RKO (cell line): Measurements from ENCODE around the gene ATF7.
"Not testable (repeated sequence)": the region's sequence is repeated elsewhere in the genome, so short reads cannot be mapped to it uniquely, and the experiment has no call there.

ENCODE experiments used
- DNase-seq: peaks from one replicate; pipeline ENCODE4 v3.0.0-alpha.2; 2016; ENCODE audit warnings: low spot score

The ATF7 gene

DNA sequence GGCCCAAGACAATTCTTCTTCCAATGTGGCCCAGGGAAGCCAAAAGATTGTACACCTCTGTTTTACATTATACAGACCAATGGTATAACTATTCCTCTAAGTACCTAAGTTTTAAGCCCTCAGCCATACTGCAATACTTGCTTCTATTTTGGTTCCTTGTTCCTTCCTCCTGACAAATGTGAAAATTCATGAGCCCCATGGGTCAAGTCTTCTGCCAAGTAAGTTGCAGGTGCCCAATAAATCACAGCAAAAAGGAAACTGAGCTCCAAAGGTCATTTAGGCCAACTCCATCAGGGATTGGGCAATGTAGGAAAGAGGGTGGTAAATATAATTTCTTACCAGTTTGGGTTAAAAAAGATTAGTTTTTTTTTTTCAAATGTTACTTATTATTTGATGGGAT, 61.2 kb downstream of the ATF7 start:
- DNase-seq = no peak

DNA sequence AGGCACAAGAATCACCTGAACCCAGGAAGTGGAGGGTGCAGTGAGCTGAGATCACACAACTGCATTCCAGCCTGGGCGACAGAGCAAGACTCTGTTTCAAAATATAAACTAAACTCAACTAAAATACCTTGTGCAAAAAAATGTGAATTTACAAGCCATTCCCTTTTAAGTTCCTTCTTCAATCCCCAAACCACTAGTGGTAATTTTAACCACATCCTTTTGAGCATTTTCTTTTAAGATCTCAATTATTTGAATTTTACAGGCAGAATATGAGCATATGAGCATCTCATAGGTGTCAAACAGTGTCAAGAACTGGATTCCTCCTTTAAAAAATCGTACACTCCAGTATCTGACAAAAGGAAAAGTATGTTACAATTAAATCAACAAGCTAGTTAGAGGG, 61.9 kb downstream of the ATF7 start:
- DNase-seq = no peak

DNA sequence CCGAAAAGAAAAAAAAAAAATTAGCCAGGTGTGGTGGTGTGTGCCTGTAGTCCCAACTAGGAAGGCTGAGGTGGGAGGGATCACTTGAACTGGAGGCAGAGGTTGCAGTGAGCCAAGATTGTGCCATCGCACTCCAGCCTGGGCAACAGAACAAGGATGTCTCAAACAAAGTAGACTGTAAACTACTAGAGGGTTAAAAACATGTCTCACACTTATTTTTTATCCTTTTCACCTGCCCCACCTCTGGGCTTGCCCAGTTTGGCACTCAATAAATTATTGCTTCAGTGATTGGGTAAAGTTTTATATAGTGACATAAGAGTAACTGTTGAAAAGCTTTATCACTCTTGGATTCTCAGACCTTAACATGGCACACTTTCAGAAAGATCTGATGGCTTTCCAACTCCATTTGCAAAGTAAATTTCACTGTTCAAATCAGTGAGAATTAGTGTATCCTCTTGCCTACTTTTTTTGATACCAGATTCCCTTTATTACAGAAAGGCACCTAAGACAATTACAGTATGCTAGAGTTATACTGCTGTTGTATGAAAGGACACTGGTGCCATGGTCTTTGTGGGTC, 62.6 kb downstream of the ATF7 start:
- DNase-seq = no peak

DNA sequence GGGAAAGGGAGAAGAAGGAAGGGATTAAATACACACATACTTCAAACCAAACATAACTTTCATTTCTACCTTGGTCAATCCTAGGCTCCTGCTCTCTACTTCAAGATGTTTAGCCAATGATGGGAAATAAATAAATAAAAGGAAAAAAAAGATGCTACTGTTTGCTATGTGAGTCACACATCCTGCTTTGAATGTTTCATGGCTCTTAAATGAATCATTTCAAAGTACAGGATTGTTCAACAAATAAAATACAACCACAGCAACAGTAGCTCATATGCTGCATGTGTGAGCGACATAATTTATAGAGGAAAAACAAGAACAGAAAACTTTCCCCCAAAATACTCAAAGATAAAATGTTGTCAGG, 64.6 kb downstream of the ATF7 start:
- DNase-seq = peak; percentile 91

DNA sequence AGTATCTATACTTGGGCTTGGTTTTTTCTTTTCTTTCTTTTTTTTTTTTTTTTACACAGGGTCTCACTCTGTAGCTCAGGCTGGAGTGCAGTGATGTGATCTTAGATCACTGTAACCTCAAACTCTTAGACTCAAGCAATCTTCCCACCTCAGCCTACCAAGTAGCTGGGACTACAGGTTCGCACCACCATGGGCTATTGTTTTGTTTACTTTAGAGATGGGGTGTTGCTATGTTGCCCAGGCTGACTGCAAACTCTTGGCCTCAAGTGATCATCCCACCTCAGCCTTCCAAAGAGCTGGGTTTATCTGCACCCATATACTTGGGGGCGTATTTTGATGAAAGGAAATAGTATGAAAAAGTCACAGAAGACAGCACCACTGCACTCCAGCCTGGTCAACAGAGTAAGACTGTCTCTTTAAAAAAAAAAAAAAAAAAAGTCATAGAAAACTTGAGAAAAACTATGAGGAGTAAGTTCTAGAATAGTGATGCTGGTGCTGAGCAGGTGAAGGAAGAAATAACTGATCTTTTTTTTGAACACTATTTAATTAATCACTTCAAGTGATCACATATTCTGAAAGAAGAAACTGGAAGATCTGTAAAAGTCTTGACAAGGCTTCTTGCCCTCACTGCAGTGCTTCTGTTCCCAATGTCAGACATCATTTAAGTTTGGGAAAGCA, 65.1 kb downstream of the ATF7 start:
- DNase-seq = no peak

DNA sequence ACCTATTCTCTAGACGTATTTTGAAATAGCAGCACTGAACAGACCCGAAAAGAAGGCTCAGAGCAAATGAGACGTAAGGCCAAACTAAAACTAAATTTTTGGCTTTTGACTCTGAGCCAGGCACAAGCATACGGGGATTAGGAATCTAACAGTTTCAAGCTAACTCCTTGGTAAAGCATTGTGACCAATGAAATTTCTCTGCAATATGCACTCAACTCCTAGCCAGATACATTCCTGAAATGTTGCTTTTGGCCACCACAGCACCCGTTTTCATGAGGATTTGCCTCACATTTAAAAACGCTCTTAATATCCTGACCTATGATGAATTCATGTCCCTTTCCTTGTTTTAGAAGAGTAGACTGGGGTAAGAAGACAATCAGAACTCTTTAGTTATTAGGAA, 65.8 kb downstream of the ATF7 start:
- no peak for DNase-seq

DNA sequence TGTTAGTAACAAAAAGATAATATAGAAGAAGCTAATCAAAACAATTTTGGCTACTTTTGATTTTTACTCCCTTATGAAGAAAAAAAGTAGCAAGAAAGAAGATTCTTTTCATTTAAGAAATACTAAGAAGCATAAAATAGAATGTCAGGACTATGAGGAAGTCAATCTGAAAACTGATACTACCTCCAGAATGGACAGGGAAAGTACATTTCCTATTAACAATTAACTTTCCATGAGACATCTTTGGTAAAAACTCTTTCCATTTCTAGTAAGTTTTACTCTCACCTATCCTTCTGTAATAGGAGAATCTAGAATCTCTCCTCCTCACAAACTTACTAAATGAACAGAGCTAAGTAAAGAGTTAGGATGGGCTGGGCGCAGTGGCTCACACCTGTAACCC, 67.6 kb downstream of the ATF7 start:
- no peak for DNase-seq

DNA sequence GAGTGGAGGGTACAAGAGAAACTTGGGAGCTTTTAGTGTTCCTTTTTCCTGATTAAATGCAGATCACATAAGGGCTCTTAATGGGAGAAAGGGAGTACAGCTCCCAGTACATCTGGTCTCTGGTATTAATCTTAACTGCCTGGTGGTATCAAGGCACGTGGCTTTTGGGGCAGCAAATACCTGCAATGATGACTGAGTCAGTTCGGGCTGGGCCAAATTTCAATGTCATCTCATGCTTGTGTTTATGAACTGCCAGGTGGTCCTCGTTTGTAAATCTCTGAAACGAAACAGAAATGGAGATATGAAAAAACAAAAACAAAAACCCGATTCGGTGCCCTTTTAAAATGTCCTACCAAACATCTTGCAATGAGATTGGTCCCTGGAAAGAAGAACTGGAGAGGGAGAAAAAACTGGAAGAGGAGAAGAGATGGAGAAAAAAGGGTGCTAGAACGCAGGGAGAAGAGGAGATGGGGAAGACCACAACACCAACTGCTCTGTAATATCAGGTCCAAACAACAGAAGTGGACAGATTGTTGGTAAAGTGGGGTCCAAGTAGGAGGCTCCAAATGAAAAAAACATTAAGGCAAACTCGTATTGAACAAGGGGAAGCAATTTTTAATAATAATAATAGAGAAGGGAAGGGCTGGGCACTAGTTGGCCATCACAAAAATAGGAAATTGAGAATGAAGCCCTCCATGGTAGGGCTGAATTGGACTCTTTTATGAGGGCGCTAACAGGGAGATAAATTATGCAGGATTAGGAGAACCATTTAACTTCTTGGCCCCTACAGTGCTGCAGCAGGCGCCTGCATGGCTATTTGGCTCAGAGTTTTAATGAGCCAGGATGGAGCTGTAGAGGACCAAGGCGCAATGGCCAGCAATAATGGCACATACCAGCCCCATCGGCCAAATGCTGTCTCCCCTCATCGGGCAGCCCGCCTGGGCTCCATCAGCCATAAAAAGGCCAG, 73.5 kb downstream of the ATF7 start:
- DNase-seq = no peak

DNA sequence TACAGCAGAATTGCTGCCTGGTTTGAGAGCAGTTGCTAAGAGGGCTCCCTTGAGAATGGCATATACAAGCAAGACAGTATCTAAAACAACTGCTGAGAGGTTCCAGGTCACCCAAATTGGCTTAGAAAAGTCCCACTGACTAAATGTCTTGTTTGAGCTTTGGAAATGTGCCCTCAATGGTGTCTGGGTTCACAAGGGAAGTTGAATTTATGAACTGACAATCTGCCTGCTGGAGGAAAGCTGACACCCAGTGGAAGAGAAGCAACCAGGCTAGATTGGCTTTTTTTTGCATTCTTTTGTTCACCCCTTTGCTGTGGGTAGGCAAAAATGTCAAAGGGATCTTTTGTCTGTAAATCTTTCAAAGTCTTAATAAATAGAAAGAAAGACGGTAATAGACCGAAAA, 74.3 kb downstream of the ATF7 start:
- no peak for DNase-seq

DNA sequence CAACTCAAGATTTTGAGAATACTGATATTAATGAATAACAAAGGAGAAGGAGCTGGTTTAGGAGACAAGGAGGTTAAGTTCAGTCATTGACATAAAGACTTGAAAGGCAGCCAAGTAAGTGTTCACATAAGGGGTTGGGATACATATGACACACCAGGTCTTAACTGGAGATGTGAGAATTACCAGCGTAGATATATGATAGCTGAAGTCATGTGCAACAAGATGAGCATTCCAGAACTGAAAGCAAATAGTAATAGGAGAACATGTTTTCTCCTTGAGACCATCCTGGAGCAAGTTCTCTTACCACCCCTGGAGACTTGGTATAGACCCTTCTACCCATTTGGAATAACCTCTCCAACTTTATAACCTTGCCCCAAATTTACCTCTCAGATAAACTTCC, 75.6 kb downstream of the ATF7 start:
- DNase-seq = no peak

DNA sequence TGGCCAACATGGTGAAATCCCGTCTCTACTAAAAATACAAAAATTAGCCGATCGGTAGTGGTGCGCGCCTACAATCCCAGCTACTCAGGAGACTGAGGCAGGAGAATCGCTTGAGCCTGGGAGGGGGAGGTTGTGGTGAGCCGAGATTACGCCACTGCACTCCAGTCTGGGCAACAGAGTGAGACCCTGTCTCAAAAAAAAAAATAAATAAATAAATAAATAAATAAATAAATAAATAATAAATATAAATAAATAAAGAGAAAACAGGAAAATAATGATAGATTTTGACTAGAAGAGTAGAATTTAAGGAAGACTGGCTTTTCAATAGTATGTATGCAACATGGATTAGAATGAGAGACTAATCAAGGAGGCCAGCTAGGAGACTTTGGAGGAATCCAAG, 76.1 kb downstream of the ATF7 start:
- DNase-seq = not testable (repeated sequence)

DNA sequence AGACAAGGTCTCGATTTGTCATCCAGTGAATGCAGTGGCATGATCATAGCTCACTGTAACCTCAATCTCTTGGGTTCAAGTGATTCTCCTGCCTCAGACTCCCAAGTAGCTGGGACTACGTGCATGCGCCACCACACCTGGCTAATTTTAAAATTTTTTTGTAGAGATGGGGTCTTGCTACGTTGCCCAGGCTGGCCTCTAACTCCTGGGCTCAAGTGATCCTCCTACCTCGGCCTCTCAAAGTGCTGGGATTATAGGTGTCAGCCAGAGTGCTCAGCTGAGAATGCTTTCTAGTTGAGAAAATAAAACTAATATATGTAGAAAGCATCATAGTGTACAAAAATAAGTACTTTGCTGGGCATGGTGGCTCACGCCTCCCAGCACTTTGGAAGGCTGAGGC, 77.8 kb downstream of the ATF7 start:
- not testable (repeated sequence) for DNase-seq

DNA sequence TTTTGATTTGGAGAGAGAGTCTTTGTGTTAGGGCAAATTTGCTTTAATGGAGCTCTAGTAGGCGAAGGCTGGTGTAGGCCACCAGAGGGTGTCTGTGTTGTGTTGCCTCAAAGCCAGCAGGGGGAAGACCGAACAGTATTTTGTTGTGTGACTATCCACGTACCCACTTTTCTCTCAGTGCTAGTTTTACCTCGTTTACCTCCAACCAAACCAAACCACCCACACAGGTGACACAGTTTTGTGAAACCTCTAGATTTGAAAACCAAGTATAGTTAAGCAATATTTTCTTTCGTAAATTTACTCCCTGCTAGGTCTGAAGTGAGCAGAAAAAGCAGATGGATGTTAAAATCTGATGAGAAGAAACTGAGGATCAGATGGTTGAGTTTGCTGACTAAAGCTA, 82.6 kb downstream of the ATF7 start:
- peak; percentile 78 for DNase-seq

DNA sequence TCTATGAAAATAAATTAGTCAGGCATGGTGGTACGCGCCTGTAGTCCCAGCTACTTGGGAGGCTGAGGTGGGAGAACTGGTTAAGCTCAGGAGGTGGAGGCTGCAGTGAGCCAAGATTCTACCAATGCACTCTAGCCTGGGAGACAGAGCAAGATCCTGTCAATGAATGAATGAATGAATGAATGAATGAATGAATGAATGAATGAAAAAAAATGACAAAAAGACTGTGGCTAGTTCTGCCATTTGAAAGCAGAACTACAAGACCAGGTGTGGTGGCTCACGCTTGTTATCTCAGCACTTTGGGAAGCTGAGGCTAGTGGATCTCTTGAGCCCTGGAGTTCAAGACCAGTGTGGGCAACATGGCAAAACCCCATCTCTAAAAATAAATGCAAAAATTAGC, 86.7 kb downstream of the ATF7 start:
- no peak for DNase-seq

DNA sequence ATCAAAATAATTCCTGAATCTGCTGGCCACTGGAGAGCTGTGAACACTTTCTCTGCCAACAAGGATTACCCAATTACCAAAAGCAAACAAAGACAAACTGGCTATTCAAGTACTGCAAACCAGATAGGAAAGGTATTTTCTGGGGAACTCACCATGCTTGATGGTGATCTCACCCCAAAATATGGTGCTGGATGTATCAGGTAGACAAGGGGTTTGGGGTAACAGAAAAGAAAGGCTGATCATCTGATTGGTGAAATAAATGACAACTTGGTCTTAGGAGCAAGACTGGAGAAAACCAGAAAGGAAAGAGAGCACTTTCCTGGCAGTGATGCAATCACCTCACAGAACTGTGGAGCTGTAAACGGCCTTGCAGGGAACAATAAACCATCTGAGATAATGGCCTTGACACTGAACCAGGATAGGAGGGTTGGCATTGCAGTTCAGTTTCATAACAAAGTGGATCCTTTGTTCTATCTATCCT, 87.9 kb downstream of the ATF7 start:
- DNase-seq = no peak

DNA sequence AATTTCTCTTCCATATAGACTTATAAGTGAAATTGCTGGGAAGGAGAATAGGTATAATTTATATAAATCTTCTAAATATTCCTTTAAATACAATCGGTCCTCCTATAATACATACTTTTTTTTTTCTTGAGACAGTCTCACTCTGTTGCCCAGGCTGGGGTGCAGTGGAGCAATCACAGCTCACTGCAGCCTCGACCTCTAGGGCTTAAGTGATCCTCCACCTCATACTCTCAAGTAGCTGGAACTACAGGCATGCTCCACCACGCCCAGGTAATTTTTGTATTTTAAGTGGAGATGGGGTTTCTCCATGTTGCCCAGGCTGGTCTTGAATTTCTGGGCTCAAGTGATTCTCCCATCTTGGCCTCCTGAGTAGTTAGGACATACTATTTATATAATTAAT, 89.2 kb downstream of the ATF7 start:
- no peak for DNase-seq

DNA sequence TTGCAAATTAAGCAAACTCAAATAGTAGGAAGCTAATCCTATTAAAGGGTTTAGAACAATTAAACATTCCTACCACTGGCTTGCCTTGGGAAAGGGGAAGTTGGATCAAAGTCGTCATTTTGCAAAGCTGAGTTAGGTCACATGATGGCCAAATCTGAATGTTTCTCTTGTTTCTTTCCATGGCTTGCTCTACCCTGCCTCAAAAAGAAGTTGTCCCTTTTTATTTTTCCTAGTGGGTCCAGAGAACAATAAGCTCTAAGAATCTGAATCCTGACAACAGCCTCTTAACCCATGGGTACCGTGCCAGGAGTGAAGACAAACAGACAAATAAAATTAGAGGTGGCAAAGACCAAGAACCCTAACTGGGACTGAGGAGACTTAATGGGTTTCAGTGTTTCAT, 92.7 kb downstream of the ATF7 start:
- DNase-seq = no peak

DNA sequence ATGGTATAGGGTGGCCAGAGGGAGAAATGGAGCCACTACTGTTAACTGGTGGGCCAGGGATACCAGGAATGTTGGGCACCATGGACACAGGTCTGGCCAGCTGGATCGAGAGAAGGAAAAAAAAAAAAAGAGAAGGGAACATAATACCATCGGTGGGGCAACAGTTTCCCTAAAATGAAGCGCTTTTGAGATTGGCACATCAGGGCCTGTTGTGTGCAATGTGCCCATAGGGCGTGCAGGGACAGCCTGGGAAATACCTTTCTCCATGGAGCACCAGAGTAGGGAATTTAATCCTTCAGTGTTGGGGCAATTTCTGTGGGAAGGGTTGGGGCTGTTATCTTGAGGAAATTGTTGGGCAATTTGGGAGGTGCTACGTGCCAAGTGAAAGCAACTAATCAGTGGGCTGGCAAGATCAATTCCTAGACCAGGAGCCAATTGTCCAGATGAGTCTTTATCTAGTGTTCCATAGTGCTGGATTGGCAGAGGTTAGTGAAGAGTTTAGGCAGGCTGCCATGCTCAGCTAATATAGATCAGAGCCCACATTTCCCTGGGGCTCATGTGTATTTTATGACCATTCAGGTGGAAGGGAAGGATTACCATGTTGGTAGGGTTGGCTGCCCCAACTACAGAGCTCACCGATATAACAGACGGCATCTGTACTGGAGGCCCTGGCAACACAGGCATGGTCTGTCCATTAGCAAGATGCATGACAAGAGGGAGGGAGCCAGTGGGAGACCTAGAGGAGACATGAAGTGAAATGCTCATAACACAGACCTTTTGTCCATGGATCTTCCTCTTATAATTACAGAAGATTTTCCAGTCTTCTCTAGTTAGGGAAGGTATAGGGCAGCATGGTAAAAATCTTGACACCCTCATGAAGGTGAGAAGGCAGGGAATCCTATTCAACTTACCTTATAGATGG, 93.4 kb downstream of the ATF7 start:
- no peak for DNase-seq

DNA sequence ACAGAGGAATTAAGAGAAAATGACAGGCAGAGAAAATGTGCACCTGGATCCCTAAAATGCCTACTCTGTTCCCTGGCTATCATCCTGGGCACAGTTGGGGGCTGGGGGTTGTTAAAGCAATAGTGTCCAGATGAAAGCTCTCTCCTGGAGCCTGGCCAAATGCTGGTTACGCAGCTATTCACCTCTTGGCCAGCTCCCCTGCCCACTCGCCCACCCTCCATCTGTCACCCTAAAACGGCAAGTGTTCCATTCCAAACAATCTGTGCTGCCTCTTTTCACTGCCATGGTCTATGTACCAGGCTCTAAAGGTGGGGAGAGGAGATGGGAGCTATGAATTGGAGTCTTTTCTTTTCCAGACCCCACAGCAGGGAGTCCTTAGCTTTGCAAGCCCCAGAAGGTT, 94.2 kb downstream of the ATF7 start:
- DNase-seq = no peak

DNA sequence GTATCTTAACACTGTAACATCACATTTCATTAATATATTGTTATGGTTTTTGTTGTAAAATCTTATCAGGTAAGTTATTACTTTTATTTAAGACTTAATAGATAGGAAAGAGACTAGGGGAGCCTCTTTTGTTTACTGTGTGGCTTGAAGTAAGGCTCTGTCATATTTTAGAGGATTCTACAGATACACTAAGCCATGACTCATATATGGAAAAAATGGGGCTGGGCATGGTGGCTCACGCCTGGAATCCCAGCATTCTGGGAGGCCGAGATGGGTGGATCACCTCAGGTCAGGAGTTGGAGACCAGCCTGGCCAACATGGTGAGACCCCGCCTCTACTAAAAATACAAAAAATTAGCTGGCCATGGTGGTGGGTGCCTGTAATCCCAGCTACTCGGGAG, 95.3 kb downstream of the ATF7 start:
- peak; percentile 27 for DNase-seq

DNA sequence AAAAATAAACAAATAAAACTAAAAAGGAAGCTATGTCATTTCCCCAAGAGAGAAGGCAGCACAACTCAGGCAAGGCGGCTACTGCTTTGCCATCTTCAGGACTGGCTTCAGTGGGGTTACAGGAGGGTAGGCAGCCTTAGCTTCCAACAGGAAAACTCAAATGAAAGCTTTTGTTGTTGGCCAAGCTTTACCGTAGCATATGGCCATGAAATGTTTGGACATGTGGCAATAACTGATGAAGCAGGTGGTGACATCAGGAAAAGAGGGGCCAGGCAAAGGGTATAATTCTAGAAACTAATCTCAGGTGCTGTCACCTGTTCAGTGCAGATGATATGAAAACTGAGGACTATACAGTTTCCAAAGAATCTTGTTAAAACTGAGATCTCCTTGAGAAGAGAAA, 96.1 kb downstream of the ATF7 start:
- DNase-seq = no peak

DNA sequence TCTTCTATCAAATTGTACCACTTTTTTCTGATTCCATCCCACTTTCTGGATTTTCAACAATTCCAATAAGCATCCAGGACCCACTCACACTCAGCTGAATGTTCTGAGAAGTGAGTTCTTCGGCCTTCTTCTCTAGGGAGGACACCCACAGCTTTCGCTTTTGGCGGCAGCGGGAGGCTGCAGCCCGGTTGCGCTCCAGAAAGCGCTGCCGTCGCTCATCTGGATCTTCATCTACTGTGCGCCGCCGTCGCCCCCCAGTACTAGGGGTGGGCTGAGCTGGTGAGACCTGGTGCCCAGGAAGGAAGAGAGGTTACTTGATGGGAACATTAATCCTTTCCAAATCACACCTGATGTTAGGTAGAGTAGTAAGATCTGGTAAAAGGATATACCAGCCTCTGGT, 101.7 kb downstream of the ATF7 start:
- no peak for DNase-seq
